NCI-H69 (cell line): ENCODE measurements around the gene ZNF862.
"Not testable (repeated sequence)": the region's sequence is repeated elsewhere in the genome, so short reads cannot be mapped to it uniquely, and the experiment has no call there.

Experiments
- DNase-seq: peaks from one replicate; lab custom pipeline; 2025; lab: John Stamatoyannopoulos, UW

Gene ZNF862

DNA sequence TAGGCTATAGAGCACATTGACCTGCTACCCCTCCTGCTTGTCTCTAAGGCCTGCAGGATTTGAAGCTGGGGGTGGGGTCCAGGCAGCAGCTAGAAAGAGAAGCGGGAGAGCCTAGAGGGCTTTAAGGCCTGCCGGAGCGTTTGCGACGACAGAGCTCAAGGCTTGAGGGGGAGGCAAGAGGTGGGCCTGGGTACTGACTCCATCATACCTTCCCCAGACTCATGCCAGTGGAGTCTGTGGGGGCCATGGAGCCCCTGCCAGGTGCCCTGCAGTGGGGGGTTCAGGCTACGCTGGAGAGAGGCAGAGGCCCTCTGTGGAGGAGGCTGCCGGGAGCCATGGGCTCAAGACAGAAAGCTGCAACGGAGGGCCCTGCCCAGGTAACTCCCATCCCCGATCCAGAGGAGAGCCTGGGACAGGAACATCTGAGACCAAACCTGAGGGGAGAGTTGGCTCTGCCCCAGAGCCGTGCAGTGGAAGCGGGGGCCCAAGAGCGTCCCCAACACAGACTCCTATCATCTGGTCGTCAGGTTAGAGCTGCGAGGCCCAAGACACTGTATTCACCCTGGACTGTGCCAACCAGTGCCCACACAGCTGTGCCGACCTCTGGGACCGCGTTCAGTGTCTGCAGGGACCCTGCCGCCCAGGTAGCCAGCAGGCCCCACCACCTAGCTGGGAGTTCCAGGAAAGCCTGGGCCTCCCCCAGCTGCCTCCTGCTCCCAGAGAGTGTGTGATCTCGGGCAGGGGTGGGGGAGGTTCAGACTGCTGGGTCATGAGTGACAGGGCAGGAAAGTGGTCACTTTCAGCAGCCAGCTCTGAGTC lies 13.2 kb upstream of the ZNF862 start:
- no peak for DNase-seq

DNA sequence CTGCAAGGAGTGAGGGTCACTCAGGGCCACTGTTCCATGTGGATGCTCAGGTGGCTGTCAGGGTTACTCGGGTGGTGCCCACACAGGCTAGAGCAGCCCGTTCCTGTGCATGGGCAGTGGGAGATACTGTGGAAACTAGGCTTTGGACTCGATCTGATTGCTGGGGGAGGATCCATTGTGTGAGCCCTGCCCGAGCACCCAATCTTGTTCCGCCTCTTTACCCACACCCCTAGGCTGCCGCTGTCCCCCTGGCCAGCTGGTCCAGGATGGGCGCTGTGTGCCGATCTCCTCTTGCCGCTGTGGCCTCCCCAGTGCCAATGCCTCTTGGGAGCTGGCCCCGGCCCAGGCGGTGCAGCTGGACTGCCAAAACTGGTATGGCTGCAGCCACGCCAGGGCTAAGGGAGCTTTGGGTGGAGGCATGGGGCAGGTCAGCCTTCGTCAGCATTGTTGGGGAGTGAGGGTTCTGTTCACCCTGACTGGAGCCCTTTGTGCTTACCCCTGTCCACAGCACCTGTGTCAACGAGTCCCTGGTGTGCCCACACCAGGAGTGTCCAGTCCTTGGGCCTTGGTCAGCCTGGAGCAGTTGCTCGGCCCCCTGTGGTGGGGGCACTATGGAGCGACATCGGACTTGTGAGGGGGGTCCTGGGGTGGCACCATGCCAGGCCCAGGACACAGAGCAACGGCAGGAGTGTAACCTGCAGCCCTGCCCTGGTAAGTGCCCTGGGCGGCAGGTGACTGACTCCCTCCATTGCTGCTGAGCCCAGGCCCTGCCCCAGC lies 12.4 kb upstream of the ZNF862 start:
- no peak for DNase-seq

DNA sequence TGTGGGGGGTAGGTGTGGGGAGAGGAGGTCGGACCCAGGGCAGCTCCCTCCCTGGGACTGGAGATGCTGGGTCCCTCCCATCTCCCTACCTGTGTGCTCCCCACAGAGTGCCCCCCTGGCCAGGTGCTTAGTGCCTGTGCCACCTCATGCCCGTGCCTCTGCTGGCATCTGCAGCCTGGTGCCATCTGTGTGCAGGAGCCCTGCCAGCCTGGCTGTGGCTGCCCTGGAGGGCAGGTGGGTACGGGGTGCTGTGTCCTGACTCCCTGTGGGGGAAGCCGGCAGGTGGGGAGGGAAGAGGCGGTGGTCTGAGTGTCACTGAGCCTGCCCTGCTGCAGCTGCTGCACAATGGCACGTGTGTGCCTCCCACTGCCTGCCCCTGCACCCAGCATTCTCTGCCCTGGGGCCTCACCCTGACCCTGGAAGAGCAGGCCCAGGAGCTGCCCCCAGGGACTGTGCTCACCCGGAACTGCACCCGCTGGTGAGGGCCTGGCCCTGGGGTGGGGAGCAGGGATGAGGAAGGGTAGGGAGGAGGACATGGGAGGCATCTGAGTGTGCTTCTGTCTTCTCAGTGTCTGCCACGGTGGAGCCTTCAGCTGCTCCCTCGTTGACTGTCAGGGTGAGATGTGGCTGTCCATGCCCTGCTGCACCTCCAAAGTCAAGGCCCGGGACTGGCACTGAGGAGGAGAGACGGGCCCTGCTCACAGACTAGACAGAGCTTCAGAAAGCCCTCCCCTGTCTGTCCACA lies 11.7 kb upstream of the ZNF862 start:
- DNase-seq = peak; percentile 36

DNA sequence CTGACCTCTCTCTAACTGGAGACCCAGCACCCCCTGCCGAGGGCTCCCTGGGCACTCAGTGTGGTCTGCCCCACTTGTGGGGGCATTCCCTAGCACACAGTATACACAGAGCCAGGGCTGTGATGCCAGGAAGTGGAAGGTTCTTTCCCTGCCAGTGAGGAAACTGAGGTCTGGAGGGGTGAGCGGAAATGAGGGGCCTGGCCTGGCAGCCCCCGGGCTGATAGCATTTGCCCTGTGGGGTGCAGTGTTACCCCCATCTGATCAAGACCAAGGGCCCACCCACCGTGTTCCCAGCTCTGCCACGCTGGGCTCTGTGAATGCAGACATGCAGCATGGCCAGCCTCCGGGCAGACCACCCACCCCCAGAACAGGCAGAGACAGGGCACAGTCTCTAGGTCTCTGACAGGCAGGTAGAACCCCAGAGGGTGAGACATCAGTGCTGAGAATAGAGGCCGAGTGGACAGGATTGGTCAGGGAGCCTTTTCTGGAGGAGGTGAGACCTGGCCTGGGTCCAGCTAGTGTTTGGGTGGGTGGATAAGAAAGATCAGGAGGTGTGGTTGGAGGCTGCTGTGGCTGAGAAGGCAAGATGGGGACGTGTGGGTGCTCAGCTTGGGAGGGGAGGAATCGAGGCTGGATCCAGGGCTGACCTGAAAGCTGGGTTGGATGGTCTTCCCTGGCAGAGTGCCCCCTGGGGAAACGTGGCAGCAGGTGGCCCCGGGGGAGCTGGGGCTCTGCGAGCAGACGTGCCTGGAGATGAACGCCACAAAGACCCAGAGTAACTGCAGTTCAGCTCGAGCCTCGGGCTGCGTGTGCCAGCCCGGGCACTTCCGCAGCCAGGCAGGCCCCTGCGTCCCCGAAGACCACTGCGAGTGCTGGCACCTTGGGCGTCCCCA lies 10.8 kb upstream of the ZNF862 start:
- peak; percentile 39 for DNase-seq

DNA sequence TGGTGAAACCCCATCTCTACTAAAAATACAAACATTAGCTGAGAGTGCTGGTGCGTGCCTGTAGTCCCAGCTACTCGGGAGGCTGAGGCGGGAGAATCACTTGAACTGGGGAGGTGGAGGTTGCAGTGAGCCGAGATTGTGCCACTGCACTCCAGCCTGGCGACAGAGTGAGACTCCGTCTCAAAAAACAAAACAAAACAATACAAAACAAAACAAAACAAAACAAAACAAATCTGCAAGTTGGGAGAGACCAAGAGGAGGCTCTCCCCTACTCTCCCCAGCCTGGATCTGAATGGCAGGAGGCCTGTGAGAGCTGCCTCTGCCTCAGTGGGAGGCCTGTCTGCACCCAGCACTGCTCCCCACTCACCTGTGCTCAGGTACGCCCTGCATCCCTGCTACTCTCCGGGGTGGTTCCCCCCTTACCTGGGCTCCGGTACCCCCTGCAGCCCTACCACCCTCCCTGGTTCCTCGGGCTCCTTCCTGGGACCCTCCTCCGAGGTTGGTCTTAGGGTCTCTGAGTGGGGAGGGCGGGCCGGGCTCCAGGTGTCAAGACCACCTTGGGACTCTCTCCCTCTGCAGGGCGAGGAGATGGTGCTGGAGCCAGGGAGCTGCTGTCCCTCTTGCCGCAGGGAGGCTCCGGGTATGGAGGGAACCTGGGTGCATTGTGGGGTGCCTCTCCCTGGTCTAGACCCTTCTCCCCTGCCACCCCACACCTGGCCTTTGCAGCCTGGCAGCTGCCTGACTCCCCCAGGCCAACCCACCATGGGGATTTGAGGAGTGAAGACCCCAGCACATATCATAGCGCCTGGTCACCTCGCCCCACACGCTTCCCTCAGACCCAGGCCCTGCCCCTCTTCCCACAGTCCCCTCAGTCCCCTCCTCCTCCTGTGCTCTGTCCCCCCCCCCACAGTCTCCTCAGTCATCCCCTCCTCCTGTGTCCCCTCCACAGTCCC lies 9.5 kb upstream of the ZNF862 start:
- no peak for DNase-seq

DNA sequence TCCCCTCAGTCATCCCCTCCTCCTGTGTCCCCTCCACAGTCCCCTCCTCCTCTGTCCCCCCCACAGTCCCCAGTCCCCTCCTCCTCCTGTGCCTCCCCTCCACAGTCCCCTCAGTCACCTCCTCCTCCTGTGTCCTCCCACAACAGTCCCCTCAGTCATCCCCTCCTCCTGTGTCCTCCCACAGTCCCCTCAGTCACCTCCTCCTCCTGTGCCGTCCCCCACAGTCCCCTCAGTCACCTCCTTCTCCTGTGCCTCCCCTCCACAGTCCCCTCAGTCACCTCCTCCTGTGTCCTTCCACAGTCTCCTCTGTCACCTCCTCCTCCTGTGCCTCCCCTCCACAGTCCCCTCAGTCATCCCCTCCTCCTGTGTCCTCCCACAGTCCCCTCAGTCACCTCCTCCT lies 7.6 kb upstream of the ZNF862 start:
- DNase-seq = not testable (repeated sequence)

DNA sequence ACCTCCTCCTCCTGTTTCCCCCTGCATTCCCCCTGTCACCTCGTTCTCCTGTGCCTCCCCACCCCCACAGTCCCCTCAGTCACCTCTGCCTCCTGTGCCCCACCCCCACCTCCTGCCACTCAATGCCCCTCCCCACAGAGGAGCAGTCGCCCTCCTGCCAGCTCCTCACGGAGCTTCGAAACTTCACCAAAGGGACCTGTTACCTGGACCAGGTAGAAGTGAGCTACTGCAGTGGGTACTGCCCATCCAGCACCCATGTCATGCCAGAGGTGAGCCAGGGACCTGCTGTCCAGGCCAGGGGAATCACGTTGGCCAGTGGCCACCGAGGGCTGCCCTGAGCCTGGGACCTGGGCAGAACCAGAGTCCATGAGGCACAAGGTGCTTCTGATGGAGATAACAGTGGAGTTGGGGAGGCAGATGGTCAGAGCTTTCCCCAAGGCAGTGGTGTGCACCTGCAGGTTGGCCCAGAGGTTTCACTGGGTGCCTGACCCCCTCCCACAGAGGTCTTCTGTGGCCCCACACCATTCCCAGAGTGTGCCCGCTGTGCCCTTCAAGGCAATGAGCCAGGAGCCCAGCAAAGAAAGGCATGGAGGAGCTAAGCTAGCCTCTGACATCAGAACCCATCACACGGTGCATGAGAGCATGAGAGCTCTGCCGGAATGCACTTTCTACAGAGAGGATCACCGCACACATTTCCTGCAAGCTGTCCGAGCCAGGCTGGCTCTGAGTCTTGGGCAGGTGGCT lies 7.0 kb upstream of the ZNF862 start:
- DNase-seq = no peak

DNA sequence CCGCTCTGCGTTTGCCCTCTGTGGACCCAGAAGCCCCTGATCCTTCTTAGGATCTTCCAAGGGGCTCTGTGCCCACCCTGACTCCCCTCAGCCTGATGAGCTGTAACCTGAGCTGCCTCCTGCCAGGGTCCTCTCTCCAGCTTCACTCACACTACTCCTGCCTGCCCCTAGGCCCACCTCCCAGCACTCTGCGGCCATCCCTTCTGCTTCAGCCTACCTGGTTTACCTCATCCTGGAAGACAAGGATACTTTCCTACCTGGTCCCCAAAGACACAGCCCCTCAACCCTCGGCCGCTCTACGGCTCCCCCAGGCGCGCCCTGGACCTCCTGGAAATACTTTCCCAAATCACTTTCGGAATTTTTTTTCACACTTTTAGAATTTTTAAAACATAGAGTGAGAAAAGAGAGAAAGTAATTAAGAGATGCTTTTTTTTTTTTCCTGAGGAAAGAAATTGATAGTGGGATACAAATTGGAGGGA lies 6.4 kb upstream of the ZNF862 start:
- no peak for DNase-seq

DNA sequence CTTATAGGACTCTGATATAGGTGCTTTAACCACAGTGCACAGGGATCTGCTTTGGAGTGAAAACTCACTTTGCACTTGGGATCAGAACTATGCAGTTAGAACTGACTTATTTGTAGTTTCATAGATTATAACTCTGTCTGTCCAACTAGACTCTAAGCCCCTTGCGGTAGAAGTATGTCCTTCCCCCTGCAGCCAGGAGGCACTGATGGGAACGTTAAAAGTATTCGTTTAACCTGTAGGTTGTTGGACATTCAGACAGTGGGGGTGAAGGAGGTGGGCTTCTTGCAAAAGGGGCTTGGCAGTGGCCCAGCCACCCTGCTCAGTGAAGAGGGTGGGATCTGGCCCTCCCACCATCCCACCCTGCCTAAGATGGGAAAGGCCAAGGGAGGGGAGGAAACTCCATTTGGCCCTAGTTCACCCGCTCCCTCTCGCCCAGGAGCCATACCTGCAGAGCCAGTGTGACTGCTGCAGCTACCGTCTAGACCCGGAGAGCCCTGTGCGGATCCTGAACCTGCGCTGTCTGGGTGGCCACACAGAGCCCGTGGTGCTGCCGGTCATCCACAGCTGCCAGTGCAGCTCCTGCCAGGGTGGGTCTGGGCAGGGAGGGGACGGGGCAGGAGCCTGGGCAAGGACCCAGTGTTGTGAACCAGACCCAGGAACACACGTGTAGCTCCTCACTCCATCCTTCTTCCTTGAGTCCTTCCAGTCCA lies 5.7 kb upstream of the ZNF862 start:
- DNase-seq = peak; percentile 18

DNA sequence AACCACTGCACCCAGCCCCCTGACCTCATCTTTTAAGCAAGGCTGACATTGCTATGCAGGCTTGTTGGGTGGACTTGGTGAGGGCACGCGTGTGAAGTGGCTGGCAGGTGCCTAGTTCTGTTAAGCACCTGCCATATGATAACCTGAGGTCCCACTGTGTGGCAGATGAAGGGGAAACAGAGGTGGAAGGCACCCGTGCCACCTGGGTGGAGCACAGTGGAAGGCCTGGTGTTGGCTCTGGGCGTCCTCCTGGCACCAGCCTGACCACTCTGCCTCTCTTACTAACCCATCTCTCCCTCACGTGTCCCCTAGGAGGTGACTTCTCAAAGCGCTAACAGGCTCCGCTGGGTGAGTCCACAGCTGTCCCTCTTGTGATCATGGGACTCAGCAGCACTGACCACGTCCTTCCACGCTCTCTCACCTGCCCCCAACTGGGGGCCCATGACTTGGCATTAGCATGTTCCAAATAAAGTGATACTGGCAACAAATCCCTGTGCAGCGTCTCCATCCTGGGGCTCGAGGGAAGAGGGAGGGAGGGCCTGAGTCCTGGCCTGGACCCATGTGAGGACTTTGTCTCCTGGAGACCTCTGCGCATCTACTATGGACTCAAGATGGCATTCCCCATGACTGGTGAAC lies 4.6 kb upstream of the ZNF862 start:
- DNase-seq = no peak

DNA sequence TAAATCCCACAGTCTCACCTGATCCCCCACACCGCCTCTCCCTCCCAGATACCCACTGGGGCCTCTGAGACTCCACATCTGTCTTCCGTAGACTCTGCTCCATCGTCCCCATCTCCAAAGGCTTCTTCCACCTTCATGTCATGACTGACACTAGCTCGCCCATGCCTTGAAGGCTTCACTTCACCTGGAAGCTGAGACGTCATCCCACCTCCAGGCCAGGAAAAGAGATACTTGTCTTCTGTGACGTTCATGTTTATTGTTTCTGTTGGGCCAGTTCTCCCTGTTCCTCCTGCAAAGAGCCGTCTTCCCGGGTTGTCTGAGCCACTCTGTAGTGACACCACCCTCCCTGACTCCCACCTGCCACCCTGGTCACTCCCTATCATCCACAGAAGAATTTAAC lies 3.6 kb upstream of the ZNF862 start:
- DNase-seq = no peak

DNA sequence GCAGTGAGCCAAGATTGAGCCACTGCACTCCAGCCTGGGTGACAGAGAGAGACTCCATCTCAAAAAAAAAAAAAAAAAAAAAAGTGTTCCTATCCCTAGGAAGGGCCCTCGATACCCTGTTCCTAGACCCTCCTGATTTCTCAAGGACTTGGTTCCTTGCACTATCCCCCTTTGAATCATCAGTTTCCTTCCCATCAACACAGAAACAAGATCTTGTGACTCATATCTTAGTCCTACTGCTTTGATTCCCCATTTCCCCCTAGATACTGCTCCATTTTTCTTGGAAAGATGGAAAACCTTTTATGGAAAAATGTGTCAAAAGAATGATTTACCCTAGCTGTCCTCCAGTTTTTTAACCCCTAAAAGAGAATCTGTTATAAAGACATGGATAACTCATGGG lies 1.7 kb upstream of the ZNF862 start:
- no peak for DNase-seq

DNA sequence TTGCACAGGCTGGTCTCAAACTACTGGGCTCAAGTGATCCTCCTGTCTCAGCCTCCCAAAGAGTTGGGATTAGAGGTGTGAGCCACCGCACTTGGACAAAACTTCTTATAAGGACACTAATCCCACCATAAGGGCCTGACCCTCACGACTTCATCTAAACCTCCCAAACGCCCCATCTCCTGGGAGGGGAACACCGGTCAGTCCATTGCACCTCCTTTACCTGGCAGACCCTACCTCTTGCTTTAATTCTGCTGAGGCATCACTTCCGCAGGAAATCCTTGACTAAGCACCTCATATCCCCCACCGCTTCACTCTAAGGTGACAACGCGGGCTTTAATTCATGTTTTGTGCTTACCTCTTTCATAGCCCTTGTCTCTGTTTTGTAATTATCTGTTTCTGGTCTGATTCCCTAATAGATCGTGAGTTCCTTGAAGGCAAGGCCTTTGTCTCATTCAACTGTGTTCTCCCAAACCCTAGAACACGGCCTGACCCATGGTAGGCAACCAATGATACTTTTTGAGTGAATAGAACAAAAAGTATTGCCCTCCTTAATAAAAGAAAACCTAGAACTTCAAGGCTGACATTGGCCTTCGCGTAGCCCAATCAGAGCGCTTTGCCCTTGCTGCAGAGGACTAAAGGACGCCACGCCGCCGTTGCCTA lies 481 bp upstream of the ZNF862 start:
- no peak for DNase-seq

DNA sequence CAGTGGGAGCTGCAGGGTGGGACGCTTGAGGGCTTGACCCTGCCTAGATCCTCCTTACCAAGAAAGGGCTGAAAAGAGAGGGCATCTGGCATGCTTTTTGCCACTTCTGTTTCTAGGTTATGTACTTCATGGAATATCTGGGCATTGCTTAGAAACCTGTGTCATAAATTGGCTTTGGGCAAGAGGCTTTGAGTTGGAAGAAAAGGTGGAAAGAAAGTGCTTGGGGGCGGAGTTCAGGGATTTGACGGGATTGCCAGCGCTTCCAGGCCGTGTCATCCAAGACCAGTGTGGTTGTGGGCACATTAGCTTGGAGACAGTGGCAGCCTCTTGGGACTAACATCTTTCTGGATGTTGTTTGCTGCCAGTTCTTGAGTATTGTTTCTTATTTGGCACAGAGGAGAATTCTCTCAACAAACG lies 825 bp downstream of the ZNF862 start:
- DNase-seq = peak; percentile 54

DNA sequence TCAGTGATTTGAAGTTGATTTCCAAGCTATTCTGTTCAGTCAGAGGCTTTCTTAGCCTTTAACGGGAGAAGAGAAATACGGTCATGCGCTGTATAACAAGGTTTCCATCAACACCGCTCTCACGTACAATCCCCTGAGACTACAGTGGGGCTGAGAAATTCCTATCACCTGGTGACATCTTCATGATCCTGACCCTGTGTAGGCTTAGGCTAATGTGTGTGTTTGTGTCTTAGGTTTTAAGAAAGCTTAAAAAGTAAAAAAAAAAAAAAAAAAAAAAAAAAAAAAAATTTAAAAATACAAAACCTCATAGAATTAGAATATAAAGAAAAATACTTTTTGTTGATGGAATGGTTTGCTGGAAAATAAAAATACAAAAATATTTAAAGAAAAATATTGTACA lies 1.8 kb downstream of the ZNF862 start:
- DNase-seq = no peak

DNA sequence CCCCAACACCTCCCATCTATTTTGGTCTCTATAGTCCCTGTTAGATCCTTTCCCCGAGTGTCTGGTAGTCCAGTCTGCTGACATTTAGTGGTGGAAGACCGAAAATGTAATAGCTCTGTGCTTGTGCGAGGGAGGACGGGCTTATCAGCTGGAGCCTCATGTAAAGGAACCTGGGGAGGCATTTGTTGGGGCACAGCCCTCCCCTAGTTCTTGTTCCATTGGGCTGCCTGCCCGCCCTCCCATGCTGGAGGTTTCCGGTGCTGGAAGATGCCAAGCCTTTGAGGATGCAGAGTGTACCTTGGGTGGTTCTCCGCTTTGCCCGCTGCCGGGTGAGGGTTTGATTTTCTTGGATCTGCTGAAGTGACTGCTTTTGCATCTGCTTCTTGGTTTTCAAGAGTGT lies 5.4 kb downstream of the ZNF862 start:
- DNase-seq = no peak

DNA sequence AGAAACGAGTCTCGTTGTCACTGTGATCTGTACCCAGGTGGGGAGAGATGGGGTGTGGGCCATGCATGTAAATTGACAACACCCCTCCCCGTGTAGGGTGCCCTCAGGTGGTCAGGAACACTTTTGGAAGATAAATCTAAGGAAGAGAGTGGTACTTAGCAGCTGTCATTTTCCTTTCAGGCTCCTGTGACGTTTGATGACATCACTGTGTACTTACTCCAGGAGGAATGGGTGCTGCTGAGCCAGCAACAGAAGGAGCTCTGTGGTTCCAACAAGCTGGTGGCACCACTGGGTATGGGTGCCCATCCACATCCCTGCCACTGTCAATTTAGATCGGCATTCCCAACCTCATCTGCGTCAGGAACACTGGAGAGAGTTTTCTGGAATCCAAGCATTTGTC lies 6.3 kb downstream of the ZNF862 start:
- no peak for DNase-seq
